BE2C (cell line): ENCODE data around the gene SIL1.

Experiments
- DNase-seq: peaks from one replicate; pipeline ENCODE4 v3.0.0-alpha.2; 2020
- H3K27me3 ChIP-seq: fragments of 250-450 bp; sonication (Bioruptor Pico); 2 replicates; pipeline ENCODE4 v1.5.1; 2020; ENCODE audit warnings: mild to moderate bottlenecking
- H3K36me3 ChIP-seq: fragments of 250-450 bp; sonication (Bioruptor Pico); 2 replicates; pipeline ENCODE4 v1.5.1; 2020; ENCODE audit warnings: mild to moderate bottlenecking
- H3K4me1 ChIP-seq: fragments of 250-450 bp; sonication (Bioruptor Pico); 2 replicates; pipeline ENCODE4 v1.5.1; 2020
- H3K4me3 ChIP-seq: 2 replicates; pipeline ENCODE4 v1.5.1; 2011; ENCODE audit warnings: low read depth, low read length
- H3K9me3 ChIP-seq: fragments of 250-450 bp; sonication (Bioruptor Pico); 2 replicates; pipeline ENCODE4 v1.5.1; 2020
- CTCF ChIP-seq: IDR thresholded peaks from 2 replicates; pipeline ENCODE4 v1.5.1; 2012; ENCODE audit warnings: mild to moderate bottlenecking, low read depth, low read length

Gene SIL1

GRCh38 chr5:139052975-139053374, 145.2 kb downstream of the SIL1 start:
- Histone ChIP-seq H3K27me3 (no peaks in the 10 kb centered on the region), H3K9me3 (no peaks in the 10 kb centered on the region), H3K4me1 (peaks cover 12% of the 10 kb centered on the region), H3K36me3 (no peaks in the 10 kb centered on the region; the same call in 1 of the 2 replicates), H3K4me3 (no peak overlapping the region)
- no peak for TF ChIP-seq CTCF
- no peak for DNase-seq

GRCh38 chr5:139051392-139051791, 146.8 kb downstream of the SIL1 start:
- no peaks in the 10 kb centered on the region; the same call in 1 of the 2 replicates for H3K36me3 ChIP-seq
- no peaks in the 10 kb centered on the region for H3K9me3 ChIP-seq
- peaks cover 12% of the 10 kb centered on the region for H3K4me1 ChIP-seq
- TF ChIP-seq CTCF, result no peak
- no peak for DNase-seq
- no peak overlapping the region for H3K4me3 ChIP-seq
- no peaks in the 10 kb centered on the region for H3K27me3 ChIP-seq

- Histone ChIP-seq H3K4me1 (peaks cover 12% of the 10 kb centered on the region), H3K9me3 (no peaks in the 10 kb centered on the region), H3K36me3 (no peaks in the 10 kb centered on the region; the same call in 1 of the 2 replicates), H3K4me3 (no peak overlapping the region), H3K27me3 (no peaks in the 10 kb centered on the region)
- no peak for TF ChIP-seq CTCF
- DNase-seq, result no peak
Measured at GRCh38 chr5:139050432-139050831, 147.7 kb downstream of the SIL1 start.

- no peak for DNase-seq
- H3K4me3 ChIP-seq, result no peak overlapping the region
- no peaks in the 10 kb centered on the region; the same call in 1 of the 2 replicates for H3K36me3 ChIP-seq
- no peaks in the 10 kb centered on the region for H3K27me3 ChIP-seq
- TF ChIP-seq CTCF, result no peak
- peaks cover 12% of the 10 kb centered on the region for H3K4me1 ChIP-seq
- no peaks in the 10 kb centered on the region for H3K9me3 ChIP-seq
Measured at GRCh38 chr5:139049780-139050179, 148.4 kb downstream of the SIL1 start.

GRCh38 chr5:139046551-139046950, 151.6 kb downstream of the SIL1 start:
- TF ChIP-seq CTCF, result no peak
- Histone ChIP-seq H3K27me3 (no peaks in the 10 kb centered on the region), H3K4me1 (peaks cover 12% of the 10 kb centered on the region), H3K36me3 (no peaks in the 10 kb centered on the region; the same call in 1 of the 2 replicates), H3K9me3 (no peaks in the 10 kb centered on the region), H3K4me3 (no peak overlapping the region)
- DNase-seq, result no peak

GRCh38 chr5:139043157-139043905, 154.8 kb downstream of the SIL1 start:
- Histone ChIP-seq H3K36me3 (no peaks in the 10 kb centered on the region), H3K9me3 (no peaks in the 10 kb centered on the region), H3K4me3 (no peak overlapping the region), H3K27me3 (no peaks in the 10 kb centered on the region), H3K4me1 (no peaks in the 10 kb centered on the region)
- DNase-seq, result no peak
- TF ChIP-seq CTCF, result no peak
